Dermis blood vessel endothelial cell (primary cell): ENCODE measurements around the gene XRCC1. TPM values are rescaled to one million over a fixed set of nuclear protein-coding genes. Genes with fewer than 3 reads are reported as not detected.
"Not testable (repeated sequence)": the region's sequence is repeated elsewhere in the genome, so short reads cannot be mapped to it uniquely, and the experiment has no call there.

Source experiments
- DNase-seq: peaks from one replicate; pipeline ENCODE4 v3.0.0; 2010
- total RNA-seq: library from RNA; depleted of rRNA; stranded (reverse); fragments of >200 nt; gene quantifications from 2 replicates; pipeline ENCODE4 v1.2.3, GENCODE V29; 2014

The XRCC1 gene
- total RNA-seq, 1 donor from 2014 or later: 16.8 TPM

GRCh38 chr19:43575955-43576878, 890 bp upstream of the XRCC1 start:
- DNase-seq: no peak

- peak; percentile 92 for DNase-seq
These were observed 737 bp downstream of the XRCC1 start for GRCh38 chr19:43574424-43575155.

- no peak for DNase-seq
These were observed 3.1 kb downstream of the XRCC1 start for GRCh38 chr19:43572171-43572588.

GRCh38 chr19:43570174-43570791, 5.0 kb downstream of the XRCC1 start:
- no peak for DNase-seq

GRCh38 chr19:43569657-43570056, 5.7 kb downstream of the XRCC1 start:
- no peak for DNase-seq

- no peak for DNase-seq
These were observed 10.5 kb downstream of the XRCC1 start for GRCh38 chr19:43564800-43565199.

GRCh38 chr19:43563816-43564457, 11.4 kb downstream of the XRCC1 start:
- no peak for DNase-seq

GRCh38 chr19:43562698-43563241, 12.6 kb downstream of the XRCC1 start:
- peak; percentile 83 for DNase-seq

GRCh38 chr19:43562226-43562697, 13.1 kb downstream of the XRCC1 start:
- DNase-seq: no peak

- DNase-seq: no peak
These were observed 14.0 kb downstream of the XRCC1 start for GRCh38 chr19:43561139-43561970.

GRCh38 chr19:43560687-43561086, 14.6 kb downstream of the XRCC1 start:
- DNase-seq: no peak

- peak; percentile 87 for DNase-seq
These were observed 20.0 kb downstream of the XRCC1 start for GRCh38 chr19:43555185-43555770.

- no peak for DNase-seq
These were observed 20.9 kb downstream of the XRCC1 start for GRCh38 chr19:43554317-43554895.

- DNase-seq: no peak
These were observed 21.7 kb downstream of the XRCC1 start for GRCh38 chr19:43553656-43554055.

GRCh38 chr19:43552616-43553015, 22.7 kb downstream of the XRCC1 start:
- no peak for DNase-seq

GRCh38 chr19:43552198-43552450, 23.2 kb downstream of the XRCC1 start:
- DNase-seq: no peak

- no peak for DNase-seq
These were observed 23.7 kb downstream of the XRCC1 start for GRCh38 chr19:43551399-43552197.

- DNase-seq: no peak
These were observed 26.6 kb downstream of the XRCC1 start for GRCh38 chr19:43548706-43549105.

- DNase-seq: not testable (repeated sequence)
These were observed 27.4 kb downstream of the XRCC1 start for GRCh38 chr19:43547926-43548325.

- no peak for DNase-seq
These were observed 28.7 kb downstream of the XRCC1 start for GRCh38 chr19:43546581-43546980.
